B cell (primary cell): Measurements from ENCODE around the gene CA9.

ENCODE experiments used
- CTCF ChIP-seq: fragments of 200-600 bp; IDR thresholded peaks from one replicate; pipeline ENCODE4 v1.8.0; 2022; ENCODE audit warnings: antibody characterized with exemption, mild to moderate bottlenecking
- EZH2 ChIP-seq: IDR thresholded peaks from 2 replicates; pipeline ENCODE4 v1.6.1; 2012; ENCODE audit warnings: borderline replicate concordance, low read depth, mild to moderate bottlenecking, moderate library complexity, low read length; ENCODE audit not compliant: insufficient read depth, poor library complexity, severe bottlenecking

DNA sequence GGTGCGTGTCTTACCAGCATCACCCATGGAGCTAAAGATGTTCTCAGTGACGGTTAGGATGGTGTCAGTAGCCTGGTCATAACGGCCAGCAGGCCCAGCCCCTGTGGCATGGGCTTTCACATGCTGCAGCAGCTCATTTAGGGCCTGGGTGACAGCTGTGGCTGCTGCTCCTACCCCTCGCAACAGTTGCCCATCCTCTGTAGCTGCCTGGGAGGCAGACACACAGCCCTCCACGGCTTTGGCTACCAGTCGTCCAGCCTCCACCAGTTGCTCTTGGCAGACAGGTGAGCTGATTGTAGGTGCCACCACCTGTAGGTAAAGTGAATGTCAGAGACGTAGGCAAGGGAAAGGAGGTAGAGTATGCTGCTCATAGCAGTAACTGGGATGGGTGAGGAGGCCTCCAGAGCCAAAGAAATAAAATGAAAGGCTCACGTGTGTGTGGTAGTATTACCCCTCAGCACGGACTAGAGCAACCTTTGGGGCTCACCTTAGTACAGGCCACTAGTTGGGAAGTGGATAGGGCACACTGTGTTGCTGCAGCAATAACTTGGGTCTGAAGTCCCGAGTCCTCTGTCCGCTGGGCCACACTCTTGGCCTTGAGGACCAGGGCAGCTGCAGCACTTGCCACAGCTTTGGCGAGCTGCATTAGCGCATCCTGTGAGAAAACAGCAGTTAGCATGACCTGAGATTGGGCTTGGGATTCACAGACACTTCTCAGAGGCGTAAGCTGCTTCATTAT, 43.6 kb downstream of the CA9 start:
- no peak for TF ChIP-seq CTCF
- TF ChIP-seq EZH2 = no peak
